HG02870 (cell line): ENCODE measurements around the gene NAT16.
"Not testable (repeated sequence)": the region's sequence is repeated elsewhere in the genome, so short reads cannot be mapped to it uniquely, and the experiment has no call there.

Experiments
- ATAC-seq: cut with Tn5 transposase; IDR thresholded peaks from one replicate; pipeline ENCODE4 v1.9.1; 2021; ENCODE audit warnings: mild to moderate bottlenecking, moderate library complexity; ENCODE audit not compliant: unreplicated experiment

The NAT16 gene

GRCh38 chr7:101202603-101202918 lies 22.5 kb upstream of the NAT16 start:
- no peak for ATAC-seq

GRCh38 chr7:101201695-101202602 lies 21.9 kb upstream of the NAT16 start:
- ATAC-seq, result no peak

- ATAC-seq, result no peak
Observed at GRCh38 chr7:101200862-101201599, 20.9 kb upstream of the NAT16 start, which contains the start of gene MOGAT3. MOGAT3 (minus strand) TSS chr7:101201036; CDS start chr7:101200854, 182 bp downstream.

GRCh38 chr7:101200504-101200861 lies 20.4 kb upstream of the NAT16 start:
- no peak for ATAC-seq

- not testable (repeated sequence) for ATAC-seq
Observed at GRCh38 chr7:101199522-101199921, 19.4 kb upstream of the NAT16 start.

GRCh38 chr7:101198476-101198875 lies 18.4 kb upstream of the NAT16 start:
- ATAC-seq, result no peak

- no peak for ATAC-seq
Observed at GRCh38 chr7:101197991-101198390, 17.9 kb upstream of the NAT16 start.

GRCh38 chr7:101195884-101196283 lies 15.8 kb upstream of the NAT16 start:
- no peak for ATAC-seq

- no peak for ATAC-seq
Observed at GRCh38 chr7:101189109-101189508, 9.0 kb upstream of the NAT16 start.

- no peak for ATAC-seq
Observed at GRCh38 chr7:101186844-101187428, 6.8 kb upstream of the NAT16 start.

- no peak for ATAC-seq
Observed at GRCh38 chr7:101186194-101186593, 6.1 kb upstream of the NAT16 start.

GRCh38 chr7:101185258-101185839 lies 5.3 kb upstream of the NAT16 start:
- no peak for ATAC-seq

- no peak for ATAC-seq
Observed at GRCh38 chr7:101179713-101180112, 380 bp downstream of the NAT16 start.

- no peak for ATAC-seq
Observed at GRCh38 chr7:101179117-101179516, 976 bp downstream of the NAT16 start.

GRCh38 chr7:101177644-101178043 lies 2.4 kb downstream of the NAT16 start:
- no peak for ATAC-seq

GRCh38 chr7:101175664-101176063 lies 4.4 kb downstream of the NAT16 start:
- ATAC-seq, result no peak

- no peak for ATAC-seq
Observed at GRCh38 chr7:101174322-101174854, 5.7 kb downstream of the NAT16 start.

- ATAC-seq, result no peak
Observed at GRCh38 chr7:101173752-101174244, 6.3 kb downstream of the NAT16 start.

GRCh38 chr7:101172854-101173751 lies 7.0 kb downstream of the NAT16 start:
- no peak for ATAC-seq
